Neural crest cell (in vitro differentiated cells): ENCODE results near the gene LRMDA. TPM values are rescaled to one million over a fixed set of nuclear protein-coding genes. Genes with fewer than 3 reads are reported as not detected.
A peak's percentile ranks its signal among the peaks of the same experiment; 100 is the strongest.

Source experiments
- DNase-seq: peaks from one replicate; pipeline ENCODE4 v3.0.0; 2021; ENCODE audit warnings: low read depth, mixed read lengths, low spot score
- H3K27ac Mint-ChIP-seq: one replicate; pipeline ENCODE4 v1.8.0; 2021; ENCODE audit warnings: mild to moderate bottlenecking, mixed read lengths; ENCODE audit not compliant: unreplicated experiment
- H3K27me3 Mint-ChIP-seq: 2 replicates; pipeline ENCODE4 v1.8.0; 2021; ENCODE audit warnings: low read depth, mild to moderate bottlenecking, mixed read lengths
- H3K36me3 Mint-ChIP-seq: 2 replicates; pipeline ENCODE4 v1.8.0; 2021; ENCODE audit warnings: low read depth, mild to moderate bottlenecking, mixed read lengths
- H3K4me1 Mint-ChIP-seq: 2 replicates; pipeline ENCODE4 v1.8.0; 2021; ENCODE audit warnings: mixed read lengths
- H3K4me3 Mint-ChIP-seq: one replicate; pipeline ENCODE4 v1.8.0; 2021; ENCODE audit warnings: mild to moderate bottlenecking, mixed read lengths
- H3K9me3 Mint-ChIP-seq: 2 replicates; pipeline ENCODE4 v1.8.0; 2021; ENCODE audit warnings: mixed read lengths
- CTCF ChIP-seq: fragments of 200-600 bp; sonication (generic); conservative IDR thresholded peaks from 2 replicates; pipeline ENCODE4 v1.5.0; 2021; ENCODE audit warnings: antibody characterized with exemption, mild to moderate bottlenecking
- total RNA-seq: library from RNA; stranded (reverse); gene quantifications from 2 replicates; pipeline ENCODE4 v1.2.1, GENCODE V29; 2021

The LRMDA gene
- total RNA-seq, 1 donor from 2014 or later: 3.1 TPM

- H3K27ac Mint-ChIP-seq: no peak overlapping the region
Measured at GRCh38 chr10:75407224-75407712, 24.2 kb upstream of the LRMDA start.

GRCh38 chr10:75407713-75408508 lies 23.5 kb upstream of the LRMDA start:
- Mint-ChIP-seq H3K4me1 (peaks cover 54% of the 10 kb centered on the region), H3K9me3 (no peaks in the 10 kb centered on the region), H3K27ac (no peak overlapping the region), H3K27me3 (peaks cover 89% of the 10 kb centered on the region), H3K36me3 (no peaks in the 10 kb centered on the region), H3K4me3 (peak overlapping the region; percentile 88)
- DNase-seq: peak; percentile 35
- no peak for TF ChIP-seq CTCF

More at GRCh38 chr10:75407224-75407712, 24.2 kb upstream of the LRMDA start:
- Mint-ChIP-seq H3K27me3 (peaks cover 88% of the 10 kb centered on the region), H3K4me1 (peaks cover 59% of the 10 kb centered on the region), H3K4me3 (peak overlapping the region; percentile 85), H3K36me3 (no peaks in the 10 kb centered on the region), H3K9me3 (no peaks in the 10 kb centered on the region)
- TF ChIP-seq CTCF: no peak
- peak; percentile 12 for DNase-seq

GRCh38 chr10:75408509-75408875 lies 22.9 kb upstream of the LRMDA start:
- Mint-ChIP-seq H3K4me1 (peaks cover 48% of the 10 kb centered on the region), H3K27ac (no peak overlapping the region), H3K9me3 (no peaks in the 10 kb centered on the region), H3K36me3 (no peaks in the 10 kb centered on the region), H3K27me3 (peaks cover 88% of the 10 kb centered on the region), H3K4me3 (peak overlapping the region; percentile 88)
- DNase-seq: no peak
- no peak for TF ChIP-seq CTCF

GRCh38 chr10:75408911-75409885 lies 22.2 kb upstream of the LRMDA start:
- Mint-ChIP-seq H3K4me1 (peaks cover 43% of the 10 kb centered on the region), H3K27me3 (peaks cover 87% of the 10 kb centered on the region), H3K4me3 (peak overlapping the region; percentile 88), H3K9me3 (no peaks in the 10 kb centered on the region), H3K27ac (no peak overlapping the region), H3K36me3 (no peaks in the 10 kb centered on the region)
- peak; percentile 46 for DNase-seq
- peak; percentile 39 for TF ChIP-seq CTCF

GRCh38 chr10:75410132-75411005 lies 21.1 kb upstream of the LRMDA start:
- H3K27ac Mint-ChIP-seq: no peak overlapping the region
- H3K27me3 Mint-ChIP-seq: peaks cover 86% of the 10 kb centered on the region
- no peak for DNase-seq
- H3K36me3 Mint-ChIP-seq: no peaks in the 10 kb centered on the region
- TF ChIP-seq CTCF: no peak
- no peaks in the 10 kb centered on the region for H3K9me3 Mint-ChIP-seq
- peak overlapping the region; percentile 87 for H3K4me3 Mint-ChIP-seq
- peaks cover 37% of the 10 kb centered on the region for H3K4me1 Mint-ChIP-seq
